ENCODE data around the gene POP4. TPM values are rescaled to one million over a fixed set of nuclear protein-coding genes. Genes with fewer than 3 reads are reported as not detected.

The POP4 gene
- total RNA-seq, 1 donor from 2014 or later = 46.2 TPM

DNA sequence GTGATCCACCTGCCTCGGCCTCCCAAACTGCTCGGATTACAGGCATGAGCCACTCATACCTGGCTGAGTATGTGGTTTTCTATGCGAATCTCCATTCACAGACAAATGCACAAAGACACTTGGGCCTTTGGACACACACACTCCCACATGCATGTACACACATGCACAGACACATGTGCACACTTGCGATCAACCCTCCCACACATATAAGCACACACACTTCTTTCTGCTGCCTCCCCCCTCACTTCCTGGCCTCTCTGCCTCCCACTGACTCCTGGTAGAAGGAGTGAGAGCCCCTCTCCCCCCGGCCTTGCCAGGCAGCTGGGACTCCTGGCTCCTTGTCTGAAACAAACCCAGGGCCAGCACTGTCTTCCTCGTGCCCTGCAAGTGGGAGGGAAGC lies 29.9 kb downstream of the POP4 start:
- H3K4me3 Mint-ChIP-seq = no peak overlapping the region
- H3K27me3 Mint-ChIP-seq (ENCODE audit: low read depth) = peaks cover 3% of the 10 kb centered on the region
- no peak for DNase-seq (ENCODE audit: low spot score in 2 of 2, unreplicated experiment in 2 of 2)
- H3K27ac Mint-ChIP-seq = no peak overlapping the region
- H3K36me3 Mint-ChIP-seq = no peaks in the 10 kb centered on the region
- H3K9me3 Mint-ChIP-seq = no peaks in the 10 kb centered on the region
- TF ChIP-seq, protein P1, sequence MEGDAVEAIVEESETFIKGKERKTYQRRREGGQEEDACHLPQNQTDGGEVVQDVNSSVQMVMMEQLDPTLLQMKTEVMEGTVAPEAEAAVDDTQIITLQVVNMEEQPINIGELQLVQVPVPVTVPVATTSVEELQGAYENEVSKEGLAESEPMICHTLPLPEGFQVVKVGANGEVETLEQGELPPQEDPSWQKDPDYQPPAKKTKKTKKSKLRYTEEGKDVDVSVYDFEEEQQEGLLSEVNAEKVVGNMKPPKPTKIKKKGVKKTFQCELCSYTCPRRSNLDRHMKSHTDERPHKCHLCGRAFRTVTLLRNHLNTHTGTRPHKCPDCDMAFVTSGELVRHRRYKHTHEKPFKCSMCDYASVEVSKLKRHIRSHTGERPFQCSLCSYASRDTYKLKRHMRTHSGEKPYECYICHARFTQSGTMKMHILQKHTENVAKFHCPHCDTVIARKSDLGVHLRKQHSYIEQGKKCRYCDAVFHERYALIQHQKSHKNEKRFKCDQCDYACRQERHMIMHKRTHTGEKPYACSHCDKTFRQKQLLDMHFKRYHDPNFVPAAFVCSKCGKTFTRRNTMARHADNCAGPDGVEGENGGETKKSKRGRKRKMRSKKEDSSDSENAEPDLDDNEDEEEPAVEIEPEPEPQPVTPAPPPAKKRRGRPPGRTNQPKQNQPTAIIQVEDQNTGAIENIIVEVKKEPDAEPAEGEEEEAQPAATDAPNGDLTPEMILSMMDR (IDR thresholded peaks at IDR 0.05; ENCODE audit: unreplicated experiment) = no peak
- H3K4me1 Mint-ChIP-seq = no peaks in the 10 kb centered on the region

DNA sequence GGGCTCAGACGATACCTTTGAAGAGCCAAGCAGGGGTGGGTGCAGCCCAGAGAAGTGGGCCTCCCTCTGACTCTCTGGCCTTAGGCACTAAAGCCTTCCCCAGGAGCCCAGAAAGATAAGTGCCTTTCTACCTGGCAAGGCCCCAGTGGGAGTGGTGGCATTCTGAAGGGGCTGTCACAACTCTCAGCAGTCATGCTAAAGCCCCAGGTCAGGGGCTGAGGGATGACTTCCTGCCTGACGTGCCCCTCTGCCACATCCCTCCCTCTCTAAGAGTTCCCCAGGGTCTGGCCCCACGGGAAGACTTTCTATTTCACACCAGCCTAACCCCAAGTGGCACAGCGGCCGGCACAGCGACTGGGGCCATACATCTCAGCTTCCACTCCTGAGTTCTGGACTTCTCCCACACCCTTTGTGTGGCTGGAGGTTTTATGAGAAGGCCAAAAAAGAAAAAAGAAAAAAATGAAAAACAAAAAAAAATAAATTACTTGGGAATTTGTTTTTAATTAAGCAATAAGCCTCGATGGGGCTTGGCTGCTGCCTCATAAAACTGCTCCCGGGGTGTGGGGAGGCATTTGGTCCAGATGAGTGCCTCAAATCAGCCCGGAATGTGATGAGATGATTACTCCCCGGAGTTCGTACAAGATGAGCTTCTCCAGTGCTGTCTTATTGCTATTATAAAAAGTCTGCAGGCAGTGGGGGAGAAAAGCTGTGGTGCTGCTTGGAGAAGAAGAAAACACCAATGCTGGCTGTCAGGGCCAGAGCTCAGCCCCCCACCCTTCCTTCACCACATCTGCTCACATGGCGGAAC lies 30.7 kb downstream of the POP4 start:
- no peak overlapping the region for H3K4me3 Mint-ChIP-seq
- no peaks in the 10 kb centered on the region for H3K9me3 Mint-ChIP-seq
- no peaks in the 10 kb centered on the region for H3K36me3 Mint-ChIP-seq
- no peaks in the 10 kb centered on the region for H3K4me1 Mint-ChIP-seq
- TF ChIP-seq, protein P1 (IDR thresholded peaks at IDR 0.05; ENCODE audit: unreplicated experiment) = no peak
- no peak overlapping the region for H3K27ac Mint-ChIP-seq
- no peak for DNase-seq (ENCODE audit: low spot score in 2 of 2, unreplicated experiment in 2 of 2)
- peaks cover 8% of the 10 kb centered on the region for H3K27me3 Mint-ChIP-seq (ENCODE audit: low read depth)

DNA sequence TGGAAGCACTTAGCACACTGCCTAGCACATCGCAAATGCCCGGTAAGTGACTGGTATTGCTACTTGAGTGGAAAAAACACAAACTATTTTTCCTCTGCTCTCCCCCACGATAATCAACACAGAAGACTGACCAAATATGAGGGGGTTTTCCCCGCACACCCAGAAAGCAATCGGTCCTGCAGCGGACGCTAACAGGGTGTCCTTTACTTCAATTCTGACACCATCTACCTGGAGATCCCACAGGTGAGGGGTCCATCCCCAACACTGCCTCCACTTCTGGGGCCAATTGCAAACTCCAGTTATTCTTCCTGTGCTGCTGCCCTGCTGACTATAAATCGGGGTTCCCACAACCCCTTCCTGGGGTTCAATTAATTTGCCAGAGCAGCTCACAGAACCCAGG lies 33.0 kb downstream of the POP4 start:
- no peak for DNase-seq (ENCODE audit: low spot score in 2 of 2, unreplicated experiment in 2 of 2)
- Mint-ChIP-seq H3K27ac (no peak overlapping the region), H3K36me3 (no peaks in the 10 kb centered on the region), H3K4me3 (no peak overlapping the region), H3K27me3 (ENCODE audit: low read depth) (peaks cover 20% of the 10 kb centered on the region), H3K4me1 (no peaks in the 10 kb centered on the region), H3K9me3 (no peaks in the 10 kb centered on the region)
- TF ChIP-seq, protein P1 (IDR thresholded peaks at IDR 0.05; ENCODE audit: unreplicated experiment) = no peak

DNA sequence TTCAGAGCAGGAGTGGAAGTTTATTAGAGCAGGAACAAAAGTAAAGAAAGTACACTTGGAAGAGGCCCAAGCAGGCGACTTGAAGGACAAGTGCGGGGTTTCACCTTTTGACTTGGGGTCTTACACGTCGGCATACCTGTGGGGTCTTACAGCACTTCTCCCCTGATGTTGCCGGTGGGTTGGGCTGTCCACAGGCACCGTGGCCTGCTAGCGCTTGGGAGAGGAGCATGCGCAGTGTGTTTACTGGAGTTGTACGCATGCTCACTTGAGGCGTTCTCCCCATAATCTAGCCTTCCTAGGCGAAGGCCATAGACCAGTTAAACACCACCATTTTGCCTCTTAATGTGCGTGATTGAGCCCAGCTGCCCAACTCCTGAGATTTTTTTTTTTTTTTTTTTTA lies 34.1 kb downstream of the POP4 start:
- TF ChIP-seq, protein P1 (IDR thresholded peaks at IDR 0.05; ENCODE audit: unreplicated experiment) = no peak
- Mint-ChIP-seq H3K4me3 (no peak overlapping the region), H3K9me3 (no peaks in the 10 kb centered on the region), H3K36me3 (no peaks in the 10 kb centered on the region), H3K4me1 (no peaks in the 10 kb centered on the region), H3K27ac (no peak overlapping the region), H3K27me3 (ENCODE audit: low read depth) (peaks cover 24% of the 10 kb centered on the region)
- DNase-seq (ENCODE audit: low spot score in 2 of 2, unreplicated experiment in 2 of 2) = no peak

DNA sequence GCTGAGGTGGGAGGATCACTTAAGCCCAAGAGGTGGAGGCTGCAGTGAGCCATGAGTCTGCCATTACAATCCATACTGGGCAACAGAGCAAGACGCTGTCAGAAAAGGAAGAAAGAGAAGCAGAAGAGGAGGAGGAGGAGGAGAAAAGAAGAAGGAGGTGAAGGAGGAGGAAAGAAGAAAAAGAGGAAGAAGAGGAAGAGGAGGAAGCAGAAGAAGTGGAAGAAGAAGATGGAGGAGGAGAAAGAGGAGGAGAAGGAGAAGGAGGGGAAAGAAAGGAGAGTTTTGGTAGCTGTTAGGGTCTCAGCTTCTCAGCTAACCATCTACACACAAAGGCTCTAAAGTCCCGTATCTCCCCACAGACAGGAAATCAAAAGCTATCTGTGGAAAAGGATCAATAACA lies 35.5 kb downstream of the POP4 start:
- Mint-ChIP-seq H3K27ac (no peak overlapping the region), H3K4me3 (no peak overlapping the region), H3K36me3 (no peaks in the 10 kb centered on the region), H3K4me1 (peaks cover 8% of the 10 kb centered on the region), H3K9me3 (no peaks in the 10 kb centered on the region), H3K27me3 (ENCODE audit: low read depth) (peaks cover 36% of the 10 kb centered on the region)
- no peak for DNase-seq (ENCODE audit: low spot score in 2 of 2, unreplicated experiment in 2 of 2)
- TF ChIP-seq, protein P1 (IDR thresholded peaks at IDR 0.05; ENCODE audit: unreplicated experiment) = no peak
